ENCODE results near the gene KRT79.

DNA sequence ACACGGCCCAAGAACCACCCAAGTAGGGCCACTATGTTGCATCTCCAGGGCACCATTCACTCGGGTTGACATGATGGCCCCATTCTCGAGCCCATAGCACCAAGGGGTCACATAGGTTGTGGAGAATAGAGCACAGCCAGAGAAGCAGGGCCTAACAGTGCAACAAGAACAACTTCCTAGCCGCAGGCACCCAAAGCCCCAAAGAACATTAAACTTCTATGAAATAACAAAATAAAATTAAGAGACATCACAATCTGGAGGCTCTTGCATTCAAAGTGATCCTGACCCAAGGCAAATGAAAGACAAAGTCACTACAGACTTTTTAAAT, 22.1 kb downstream of the KRT79 start:
- TF ChIP-seq, protein P1, sequence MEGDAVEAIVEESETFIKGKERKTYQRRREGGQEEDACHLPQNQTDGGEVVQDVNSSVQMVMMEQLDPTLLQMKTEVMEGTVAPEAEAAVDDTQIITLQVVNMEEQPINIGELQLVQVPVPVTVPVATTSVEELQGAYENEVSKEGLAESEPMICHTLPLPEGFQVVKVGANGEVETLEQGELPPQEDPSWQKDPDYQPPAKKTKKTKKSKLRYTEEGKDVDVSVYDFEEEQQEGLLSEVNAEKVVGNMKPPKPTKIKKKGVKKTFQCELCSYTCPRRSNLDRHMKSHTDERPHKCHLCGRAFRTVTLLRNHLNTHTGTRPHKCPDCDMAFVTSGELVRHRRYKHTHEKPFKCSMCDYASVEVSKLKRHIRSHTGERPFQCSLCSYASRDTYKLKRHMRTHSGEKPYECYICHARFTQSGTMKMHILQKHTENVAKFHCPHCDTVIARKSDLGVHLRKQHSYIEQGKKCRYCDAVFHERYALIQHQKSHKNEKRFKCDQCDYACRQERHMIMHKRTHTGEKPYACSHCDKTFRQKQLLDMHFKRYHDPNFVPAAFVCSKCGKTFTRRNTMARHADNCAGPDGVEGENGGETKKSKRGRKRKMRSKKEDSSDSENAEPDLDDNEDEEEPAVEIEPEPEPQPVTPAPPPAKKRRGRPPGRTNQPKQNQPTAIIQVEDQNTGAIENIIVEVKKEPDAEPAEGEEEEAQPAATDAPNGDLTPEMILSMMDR (IDR thresholded peaks at IDR 0.05; ENCODE audit: low read depth, low read length, poor library complexity, severe bottlenecking) = no peak
- no peak for TF ChIP-seq EZH2phosphoT487 (IDR thresholded peaks at IDR 0.05; ENCODE audit: borderline replicate concordance, low read length)

Measured in DOHH2 (cell line).